MM.1S (cell line): ENCODE results near the gene B3GNT5.

Source experiments
- DNase-seq: peaks from one replicate; pipeline ENCODE4 v3.0.0-alpha.2; 2015
- H2AFZ ChIP-seq: fragments of 300-600 bp; sonication (generic); 2 replicates; pipeline ENCODE4 v1.6.0; 2016; ENCODE audit warnings: antibody characterized with exemption, low read length
- H3F3A ChIP-seq: fragments of 300-600 bp; sonication (generic); 2 replicates; pipeline ENCODE4 v1.6.1; 2016; ENCODE audit warnings: mild to moderate bottlenecking, antibody characterized with exemption, low read length, moderate library complexity, mixed read lengths; ENCODE audit not compliant: insufficient read depth
- H3K27ac ChIP-seq: fragments of 300-600 bp; sonication (generic); 2 replicates; pipeline ENCODE4 v1.5.1; 2016; ENCODE audit warnings: mild to moderate bottlenecking, low read length
- H3K27me3 ChIP-seq: fragments of 300-600 bp; sonication (generic); replicated peaks from 2 replicates; pipeline ENCODE4 v1.6.0; 2016; ENCODE audit warnings: low read length; ENCODE audit not compliant: insufficient read depth
- H3K36me3 ChIP-seq: fragments of 300-600 bp; sonication (generic); replicated peaks from 2 replicates; pipeline ENCODE4 v1.6.1; 2016; ENCODE audit warnings: mild to moderate bottlenecking, low read length, mixed read lengths; ENCODE audit not compliant: insufficient read depth
- H3K4me1 ChIP-seq: fragments of 300-600 bp; sonication (generic); 2 replicates; pipeline ENCODE4 v1.6.1; 2016; ENCODE audit warnings: low read length, mixed read lengths
- H3K4me2 ChIP-seq: fragments of 300-600 bp; sonication (generic); 2 replicates; pipeline ENCODE4 v1.6.0; 2016; ENCODE audit warnings: low read depth, low read length
- H3K4me3 ChIP-seq: fragments of 300-600 bp; sonication (generic); 2 replicates; pipeline ENCODE4 v1.5.1; 2016; ENCODE audit warnings: low read length, mixed read lengths
- H3K79me2 ChIP-seq: fragments of 300-600 bp; sonication (generic); 2 replicates; pipeline ENCODE4 v1.6.1; 2016; ENCODE audit warnings: mixed run types, low read length, mixed read lengths
- H3K9ac ChIP-seq: fragments of 300-600 bp; sonication (generic); 2 replicates; pipeline ENCODE4 v1.6.1; 2016; ENCODE audit warnings: low read length, mixed read lengths
- H3K9me2 ChIP-seq: fragments of 300-600 bp; sonication (generic); replicated peaks from 2 replicates; pipeline ENCODE4 v1.6.1; 2016; ENCODE audit warnings: mild to moderate bottlenecking, low read length, mixed read lengths; ENCODE audit not compliant: insufficient read depth
- H3K9me3 ChIP-seq: fragments of 300-600 bp; sonication (generic); replicated peaks from 2 replicates; pipeline ENCODE4 v1.6.1; 2016; ENCODE audit warnings: mild to moderate bottlenecking, low read length, mixed read lengths; ENCODE audit not compliant: insufficient read depth
- H4K20me1 ChIP-seq: fragments of 300-600 bp; sonication (generic); 2 replicates; pipeline ENCODE4 v1.6.1; 2016; ENCODE audit warnings: mild to moderate bottlenecking, low read length, moderate library complexity, mixed read lengths; ENCODE audit not compliant: insufficient read depth
- EZH2 ChIP-seq: fragments of 300-600 bp; sonication (generic); optimal IDR thresholded peaks from 2 replicates; pipeline ENCODE3; 2017; ENCODE audit warnings: low read depth, mild to moderate bottlenecking, antibody characterized with exemption, low read length, mixed read lengths
- EZH2phosphoT487 ChIP-seq: fragments of 300-600 bp; sonication (generic); IDR thresholded peaks from 2 replicates; pipeline ENCODE4 v1.6.1; 2018; ENCODE audit warnings: antibody characterized with exemption, low read length
- TF ChIP-seq, protein P1 (sequence below): fragments of 300-600 bp; sonication (generic); IDR thresholded peaks from 2 replicates; pipeline ENCODE4 v1.5.1; 2016; ENCODE audit warnings: antibody characterized with exemption, low read length, mixed read lengths

Gene B3GNT5

DNA sequence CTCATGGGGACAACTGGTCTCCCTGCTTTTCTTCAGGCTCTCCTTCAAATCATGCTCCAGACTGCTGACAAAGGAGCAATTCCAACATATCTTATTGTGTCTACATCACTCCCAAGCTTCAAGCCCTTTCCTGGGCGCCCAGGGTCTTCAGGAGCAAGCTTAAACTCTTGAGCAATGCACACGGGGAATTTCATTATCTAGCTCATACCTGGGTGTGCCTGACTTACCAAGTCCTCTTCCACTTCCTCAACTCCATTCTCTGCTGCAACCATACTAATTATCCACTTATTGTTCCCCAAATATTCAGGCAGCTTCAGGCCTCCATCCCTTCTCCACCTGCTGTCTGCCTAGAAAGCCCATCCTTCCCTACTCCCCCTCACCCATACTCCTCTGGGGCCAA lies 50.6 kb downstream of the B3GNT5 start:
- Histone ChIP-seq H3K36me3 (no peaks in the 10 kb centered on the region), H3F3A (peaks cover 22% of the 10 kb centered on the region), H3K4me2 (no peak overlapping the region), H4K20me1 (no peaks in the 10 kb centered on the region), H3K4me3 (no peak overlapping the region), H2AFZ (no peak overlapping the region), H3K9me3 (no peaks in the 10 kb centered on the region), H3K9ac (no peak overlapping the region), H3K27me3 (no peaks in the 10 kb centered on the region), H3K79me2 (no peaks in the 10 kb centered on the region), H3K27ac (no peak overlapping the region), H3K4me1 (peaks cover 21% of the 10 kb centered on the region), H3K9me2 (no peaks in the 10 kb centered on the region)
- DNase-seq: no peak
- TF ChIP-seq EZH2phosphoT487: no peak
- TF ChIP-seq, protein P1, sequence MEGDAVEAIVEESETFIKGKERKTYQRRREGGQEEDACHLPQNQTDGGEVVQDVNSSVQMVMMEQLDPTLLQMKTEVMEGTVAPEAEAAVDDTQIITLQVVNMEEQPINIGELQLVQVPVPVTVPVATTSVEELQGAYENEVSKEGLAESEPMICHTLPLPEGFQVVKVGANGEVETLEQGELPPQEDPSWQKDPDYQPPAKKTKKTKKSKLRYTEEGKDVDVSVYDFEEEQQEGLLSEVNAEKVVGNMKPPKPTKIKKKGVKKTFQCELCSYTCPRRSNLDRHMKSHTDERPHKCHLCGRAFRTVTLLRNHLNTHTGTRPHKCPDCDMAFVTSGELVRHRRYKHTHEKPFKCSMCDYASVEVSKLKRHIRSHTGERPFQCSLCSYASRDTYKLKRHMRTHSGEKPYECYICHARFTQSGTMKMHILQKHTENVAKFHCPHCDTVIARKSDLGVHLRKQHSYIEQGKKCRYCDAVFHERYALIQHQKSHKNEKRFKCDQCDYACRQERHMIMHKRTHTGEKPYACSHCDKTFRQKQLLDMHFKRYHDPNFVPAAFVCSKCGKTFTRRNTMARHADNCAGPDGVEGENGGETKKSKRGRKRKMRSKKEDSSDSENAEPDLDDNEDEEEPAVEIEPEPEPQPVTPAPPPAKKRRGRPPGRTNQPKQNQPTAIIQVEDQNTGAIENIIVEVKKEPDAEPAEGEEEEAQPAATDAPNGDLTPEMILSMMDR: no peak
- TF ChIP-seq EZH2: no peak

DNA sequence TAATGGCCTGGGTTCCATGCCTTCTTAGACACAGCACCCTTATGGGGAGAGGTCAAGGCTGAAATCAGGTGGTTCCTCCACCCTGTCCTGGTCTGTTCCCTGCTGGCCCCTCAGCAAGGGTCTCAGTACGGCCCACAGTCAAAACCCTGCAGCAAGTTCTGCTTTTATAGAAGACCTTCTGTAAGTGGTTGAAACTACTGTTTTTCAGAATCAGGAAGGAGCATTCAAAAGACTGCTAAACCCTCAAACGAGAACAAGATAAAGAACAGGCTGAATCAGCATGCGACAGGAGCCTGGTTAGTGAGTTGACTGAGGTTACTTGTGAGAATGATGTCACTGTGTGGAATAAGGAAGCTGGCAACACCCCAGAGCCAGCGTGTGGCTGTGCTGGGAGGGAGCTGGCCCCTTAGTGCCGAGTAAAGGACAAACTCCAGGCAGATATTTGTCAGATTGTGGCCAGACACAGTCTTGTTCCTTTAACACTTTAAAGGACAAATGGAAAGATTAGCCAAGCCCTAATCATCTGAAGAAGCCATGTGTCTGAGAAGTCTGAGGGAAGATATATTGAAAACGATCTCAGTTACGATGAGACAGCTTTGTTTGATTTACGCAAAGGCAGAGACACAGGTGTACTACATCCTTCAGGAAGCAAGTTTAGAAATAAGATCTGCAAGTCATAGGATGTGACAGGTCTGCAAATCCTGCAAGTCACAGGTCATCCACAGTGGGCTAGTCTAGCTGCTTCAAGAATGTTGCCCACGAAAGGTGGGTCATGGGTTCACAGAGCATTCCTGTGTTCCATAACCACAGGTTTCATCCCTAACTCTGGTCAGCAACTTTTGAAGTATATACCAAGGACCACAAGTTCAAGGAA lies 54.0 kb downstream of the B3GNT5 start:
- TF ChIP-seq EZH2 (no peak), EZH2phosphoT487 (no peak)
- TF ChIP-seq, protein P1: no peak
- H3K4me1 ChIP-seq: peaks cover 25% of the 10 kb centered on the region
- peak; percentile 96 for DNase-seq
- H4K20me1 ChIP-seq: no peaks in the 10 kb centered on the region
- H3K27ac ChIP-seq: peak overlapping the region; percentile 73
- H3K36me3 ChIP-seq: no peaks in the 10 kb centered on the region
- no peaks in the 10 kb centered on the region for H3K27me3 ChIP-seq
- H3F3A ChIP-seq: peaks cover 26% of the 10 kb centered on the region
- peak overlapping the region; percentile 56 for H3K4me2 ChIP-seq
- H3K9me3 ChIP-seq: no peaks in the 10 kb centered on the region
- H3K9ac ChIP-seq: peak overlapping the region; percentile 22
- H3K79me2 ChIP-seq: no peaks in the 10 kb centered on the region
- peak overlapping the region; percentile 14; the same call in 1 of the 2 replicates for H3K4me3 ChIP-seq
- H2AFZ ChIP-seq: peak overlapping the region; percentile 23
- H3K9me2 ChIP-seq: no peaks in the 10 kb centered on the region

DNA sequence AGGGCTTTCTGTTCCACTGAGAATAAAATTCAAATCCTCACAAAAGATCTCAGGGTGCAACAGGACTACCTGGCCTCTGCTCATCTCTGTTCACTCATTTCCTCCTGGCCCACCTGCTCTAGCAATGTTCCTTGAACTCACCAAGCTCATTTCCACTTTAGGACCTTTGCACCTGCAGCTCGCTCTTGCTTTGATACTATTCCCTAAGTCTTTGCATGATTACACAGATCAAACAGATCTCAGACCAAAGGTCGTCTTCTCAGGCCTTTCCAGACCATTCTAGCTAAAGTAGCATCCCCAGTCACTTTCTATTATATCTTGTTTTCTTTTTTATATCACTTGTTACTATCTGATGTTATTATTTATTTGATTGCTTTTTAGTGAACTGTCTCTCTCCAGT lies 54.7 kb downstream of the B3GNT5 start:
- no peak for DNase-seq
- Histone ChIP-seq H3K27ac (peak overlapping the region; percentile 73; the same call in 1 of the 2 replicates), H3K9me3 (no peaks in the 10 kb centered on the region), H3K27me3 (no peaks in the 10 kb centered on the region), H2AFZ (no peak overlapping the region), H3K36me3 (no peaks in the 10 kb centered on the region), H3K4me3 (peak overlapping the region; percentile 14; the same call in 1 of the 2 replicates), H3K4me2 (peak overlapping the region; percentile 56), H3K9me2 (no peaks in the 10 kb centered on the region), H3K4me1 (peaks cover 25% of the 10 kb centered on the region), H3K9ac (no peak overlapping the region), H3F3A (peaks cover 26% of the 10 kb centered on the region), H4K20me1 (no peaks in the 10 kb centered on the region), H3K79me2 (no peaks in the 10 kb centered on the region)
- TF ChIP-seq EZH2phosphoT487 (no peak), EZH2 (no peak)
- TF ChIP-seq, protein P1: no peak
